Gastrocnemius medialis (tissue), 4 donors: ENCODE data around the gene SPATA32. TPM values are rescaled to one million over a fixed set of nuclear protein-coding genes. Genes with fewer than 3 reads are reported as not detected.
A peak's percentile ranks its signal among the peaks of the same experiment; 100 is the strongest.

ENCODE experiments used
- ATAC-seq, 2 donors: fragments of 150-250 bp; one replicate each; pipeline ENCODE4 v1.9.1; 2016
- DNase-seq, 2 donors: peaks; one replicate each; pipeline ENCODE4 v3.0.0-alpha.2; 2019
- H3K27ac ChIP-seq, 4 donors: fragments of 200-600 bp; sonication (generic); 1 replicate in 1 of 4; 2 replicates in 3 of 4; pipeline ENCODE4 v1.5.1; 2016 to 2018; ENCODE audit warnings: mild to moderate bottlenecking in 2 of 4, moderate library complexity in 1 of 4
- H3K27me3 ChIP-seq, 3 donors: fragments of 200-600 bp; sonication (generic) in 2 of 3; 1 replicate in 1 of 3; 2 replicates in 2 of 3; pipeline versions ENCODE4 v1.5.1 to v1.6.0; 2016 to 2019; ENCODE audit warnings: mild to moderate bottlenecking in 1 of 3, moderate library complexity in 1 of 3
- H3K36me3 ChIP-seq, 2 donors: fragments of 200-600 bp; sonication (generic) in 1 of 2; one replicate each; pipeline ENCODE4 v1.5.1; 2017 to 2018
- H3K4me1 ChIP-seq, 2 donors: fragments of 200-600 bp; sonication (generic) in 1 of 2; one replicate each; pipeline ENCODE4 v1.5.1; 2016 to 2017; ENCODE audit warnings: mild to moderate bottlenecking in 2 of 2
- H3K4me3 ChIP-seq, 4 donors: fragments of 200-600 bp; sonication (generic) in 3 of 4; 1 replicate in 1 of 4; 2 replicates in 3 of 4; pipeline ENCODE4 v1.5.1; 2016 to 2019; ENCODE audit warnings: mild to moderate bottlenecking in 2 of 4
- H3K9me3 ChIP-seq, 3 donors: fragments of 200-600 bp; sonication (generic) in 2 of 3; 1 replicate in 1 of 3; 2 replicates in 2 of 3; pipeline ENCODE4 v1.5.1; 2016 to 2019
- CTCF ChIP-seq, 5 experiments: fragments of 450-650 bp in 3 of 5; fragments of 200-600 bp in 2 of 5; sonication (generic) in 2 of 5; IDR thresholded peaks in 4 of 5; conservative IDR thresholded peaks in 1 of 5; 1 replicate in 4 of 5; 2 replicates in 1 of 5; pipeline ENCODE4 v1.5.1; 2016 to 2019; ENCODE audit warnings: antibody characterized with exemption in 5 of 5, mild to moderate bottlenecking in 3 of 5, moderate library complexity in 3 of 5
- POLR2A ChIP-seq, 2 donors: fragments of 450-650 bp; IDR thresholded peaks; one replicate each; pipeline ENCODE4 v1.6.1; 2017; ENCODE audit warnings: antibody characterized with exemption in 2 of 2, mild to moderate bottlenecking in 2 of 2, moderate library complexity in 2 of 2
- in situ Hi-C, 4 donors: fragments of 200-750 bp; cut with MboI; loops; one replicate each; pipeline versions ENCODE4 v1.15.0 to v1.8.0; 2017; ENCODE audit warnings: low sequenced_read_pairs in 4 of 4
- intact Hi-C: fragments of 100-400 bp; cut with DNase I; formaldehyde crosslinking; loops from one replicate; pipeline ENCODE4 v1.15.1; 2023; ENCODE audit warnings: low total_unique reads
- total RNA-seq, 4 donors: library from RNA; depleted of rRNA; stranded (reverse); fragments of >200 nt; gene quantifications; one replicate each; pipeline versions ENCODE4 v1.1.0 to v1.2.3, GENCODE V29; 2016

Gene SPATA32
- not detected for total RNA-seq

GRCh38 chr17:45261577-45262515 is at the start of gene SPATA32:
TSS of gene SPATA32 (minus strand) at chr17:45262094. CDS start at chr17:45262016, 78 bp downstream.
- no peak for TF ChIP-seq CTCF (IDR thresholded peaks at IDR 0.05 in 4 of 5, conservative IDR thresholded peaks at IDR 0.05 in 1 of 5)
- TF ChIP-seq POLR2A (IDR thresholded peaks at IDR 0.05), result no peak
- in situ Hi-C loops, result no loop called here
- peak within 1 kb of the TSS; percentile 58 to 76 (median 60) for H3K4me3 ChIP-seq
- no peaks in the 10 kb centered on the region for H3K27me3 ChIP-seq
- intact Hi-C loops, result no loop called here
- peaks cover 0 to 15% of the 10 kb centered on the region in 2 donors for H3K36me3 ChIP-seq
- H3K4me1 ChIP-seq, result peaks cover 50 to 62% of the 10 kb centered on the region in 2 donors
- no peaks in the 10 kb centered on the region for H3K9me3 ChIP-seq
- DNase-seq, result peak in 1 of 2 donors; percentile 26
- H3K27ac ChIP-seq, result peak within 1 kb of the TSS; percentile 75 to 85 (median 79)
- no peak for ATAC-seq

GRCh38 chr17:45311401-45311759 is 49.5 kb upstream of the SPATA32 start:
- in situ Hi-C loops, result loop anchor here in 1 of 4 donors (5.0 kb wide), 1 partner anchor 34 kb away; no protein-coding TSS in a partner anchor
- Histone ChIP-seq H3K27ac (peak overlapping the region; percentile 88 to 98 (median 94)), H3K9me3 (no peaks in the 10 kb centered on the region), H3K4me1 (peaks cover 91 to 97% of the 10 kb centered on the region in 2 donors), H3K36me3 (no peaks in the 10 kb centered on the region), H3K4me3 (peak overlapping the region in 2 of 4 donors; percentile 40 to 50), H3K27me3 (no peaks in the 10 kb centered on the region)
- ATAC-seq, result peak; percentile 13 to 21
- intact Hi-C loops, result loop anchor here (10.0 kb wide), 1 partner anchor 593 kb away; no protein-coding TSS in a partner anchor
- peak in 3 of 5 experiments; percentile 5 to 40 (median 16) for TF ChIP-seq CTCF (IDR thresholded peaks at IDR 0.05 in 4 of 5, conservative IDR thresholded peaks at IDR 0.05 in 1 of 5)
- no peak for TF ChIP-seq POLR2A (IDR thresholded peaks at IDR 0.05)
- DNase-seq, result peak in 1 of 2 donors; percentile 57

- H3K4me3 ChIP-seq, result no peak overlapping the region
- DNase-seq (peak; percentile 57 to 78), ATAC-seq (peak; percentile 21 to 37)
- in situ Hi-C loops (loop anchor here in 1 of 4 donors (5.0 kb wide), 1 partner anchor 33 kb away; no protein-coding TSS in a partner anchor), intact Hi-C loops (loop anchor here (10.0 kb wide), 1 partner anchor 594 kb away; no protein-coding TSS in a partner anchor)
- TF ChIP-seq POLR2A (IDR thresholded peaks at IDR 0.05) (no peak), CTCF (IDR thresholded peaks at IDR 0.05 in 4 of 5, conservative IDR thresholded peaks at IDR 0.05 in 1 of 5) (no peak)
- no peaks in the 10 kb centered on the region for H3K27me3 ChIP-seq
- H3K36me3 ChIP-seq, result no peaks in the 10 kb centered on the region
- H3K9me3 ChIP-seq, result no peaks in the 10 kb centered on the region
- peaks cover 98% of the 10 kb centered on the region in 2 donors for H3K4me1 ChIP-seq
- H3K27ac ChIP-seq, result peak overlapping the region; percentile 88 to 98 (median 94)
These were observed 48.8 kb upstream of the SPATA32 start for GRCh38 chr17:45310380-45311324.

GRCh38 chr17:45309400-45309799 is 47.5 kb upstream of the SPATA32 start:
- Histone ChIP-seq H3K4me3 (no peak overlapping the region), H3K4me1 (peaks cover 92 to 95% of the 10 kb centered on the region in 2 donors), H3K9me3 (no peaks in the 10 kb centered on the region), H3K27ac (peak overlapping the region; percentile 88 to 98 (median 94)), H3K27me3 (no peaks in the 10 kb centered on the region), H3K36me3 (no peaks in the 10 kb centered on the region)
- intact Hi-C loops, result no loop called here
- DNase-seq (peak in 1 of 2 donors; percentile 29), ATAC-seq (no peak)
- in situ Hi-C loops, result no loop called here
- no peak for TF ChIP-seq POLR2A (IDR thresholded peaks at IDR 0.05)
- TF ChIP-seq CTCF (IDR thresholded peaks at IDR 0.05 in 4 of 5, conservative IDR thresholded peaks at IDR 0.05 in 1 of 5), result no peak
